Heart left ventricle (tissue), 13 donors: ENCODE results near the gene SHISA2.

ENCODE experiments used
- CTCF ChIP-seq, 12 donors: fragments of 200-600 bp; sonication (generic) in 4 of 12; IDR thresholded peaks; one replicate each; pipeline versions ENCODE4 v1.5.0 to v1.8.0; 2018 to 2022; ENCODE audit warnings: antibody characterized with exemption in 12 of 12, mild to moderate bottlenecking in 5 of 12
- POLR2A ChIP-seq, 2 donors: fragments of 450-650 bp; IDR thresholded peaks; one replicate each; pipeline ENCODE4 v1.6.1; 2017; ENCODE audit warnings: antibody characterized with exemption in 2 of 2, mild to moderate bottlenecking in 2 of 2, moderate library complexity in 2 of 2
- donor health status: ischemic (EF 13 %, LVEDD 7.1; RV severe dilation, severe dysfunction).
- donor health status: DM: no; HTN: yes; CAD: no.
- donor health status: DM: no; HTN: no; CAD: no.
- donor health status: ischemic (EF 25% LVEDD 6.9; RV normal size, moderate dysfunction).
- donor health status: ischemic (EF 25% LVEDD 5.7; RV mildly dilated, moderate dysfunction).
- donor health status: ischemic (EF 35%, LVEDD 5.7; RV mildly dilated, moderate dysfunction).
- donor health status: nonischemic (EF 11% LVEDD 7.7; RV severe dilation, severe dysfunction).
- donor health status: DM: yes; HTN: yes; CAD: no.
- donor health status: PGD.
- donor health status: ischemic (EF 29% LVEDD 5.4; RV normal size, mild dysfunction).
- donor health status: nonischemic (EF 23%, LVEDD 6.1; RV moderate dilation, normal function).

GRCh38 chr13:26041444-26041843 lies 10.4 kb downstream of the SHISA2 start:
- TF ChIP-seq CTCF (IDR thresholded peaks at IDR 0.05) (no peak), POLR2A (IDR thresholded peaks at IDR 0.05) (no peak)
